ENCODE measurements around the gene ZNF727. TPM values are rescaled to one million over a fixed set of nuclear protein-coding genes. Genes with fewer than 3 reads are reported as not detected.
"Not testable (repeated sequence)": the region's sequence is repeated elsewhere in the genome, so short reads cannot be mapped to it uniquely, and the experiment has no call there.

Gene ZNF727
- total RNA-seq (1 to 10 TPM; 5.6 to 6.3 TPM), polyA plus RNA-seq (1 to 10 TPM in 1 of 2 donors, not detected in 1; 1.1 TPM)
- long read RNA-seq, donor 1, result 0 reads
- long read RNA-seq, donor 2, partial matches to known transcripts, result 0 of 2 reads
- long read RNA-seq, donor 2, other reads (novel, unspliced or antisense), result 2 of 2 reads

DNA sequence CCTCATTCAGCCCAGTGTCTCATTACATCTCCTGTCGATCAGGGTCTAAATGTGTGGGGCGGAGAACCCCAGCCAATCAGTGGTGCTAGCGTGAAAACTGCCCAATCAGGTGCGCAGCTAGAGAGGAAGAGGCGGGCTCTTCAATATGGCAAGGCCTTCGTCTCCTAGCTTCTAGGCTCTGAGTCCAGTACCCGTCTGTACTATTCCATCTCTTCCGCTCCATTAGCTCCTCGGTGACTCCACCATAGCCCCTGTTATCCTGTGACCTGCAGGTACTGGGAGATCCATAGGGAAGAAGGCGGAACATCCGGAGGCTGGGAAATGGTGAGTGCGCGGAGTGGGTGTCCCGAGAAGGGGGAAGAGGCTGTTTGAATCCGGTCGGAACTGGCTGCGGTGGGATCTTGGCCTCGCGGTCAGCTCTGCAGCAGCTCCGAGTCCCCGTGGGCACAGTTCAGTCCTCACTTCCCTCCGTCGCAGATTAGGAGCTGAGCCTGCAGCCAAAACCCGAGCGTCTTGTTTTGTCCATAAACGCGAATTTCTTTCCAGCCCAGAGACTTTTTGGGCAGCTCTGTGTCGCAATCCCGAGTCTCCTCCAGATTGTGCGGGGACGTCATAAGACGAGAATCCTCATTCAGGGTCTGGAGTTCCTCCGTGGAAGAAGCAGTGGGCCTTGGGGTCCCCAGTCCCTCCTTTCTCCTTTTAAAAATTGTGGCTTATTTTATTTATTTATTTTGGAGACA lies at the start of gene ZNF727:
Gene ZNF727 (plus strand): TSS at position 134 of the 740 bp plus-strand sequence. CDS start 188 bp downstream, at position 322.
- Histone ChIP-seq H3K4me1 (ENCODE audit: control insufficient read depth in 1 of 2, insufficient read depth in 2 of 2, low read length in 2 of 2) (no peaks in the 10 kb centered on the region), H3K27ac (ENCODE audit: low read depth in 1 of 2, low read length in 2 of 2) (peak within 1 kb of the TSS; percentile 3 to 70), H3K27me3 (ENCODE audit: control insufficient read depth in 1 of 2, insufficient read depth in 2 of 2, low read length in 1 of 2) (no peaks in the 10 kb centered on the region), H3K36me3 (ENCODE audit: control insufficient read depth in 1 of 2, insufficient read depth in 2 of 2, low read length in 1 of 2) (no peaks in the 10 kb centered on the region), H3K4me3 (ENCODE audit: low read length in 2 of 2) (peak within 1 kb of the TSS; percentile 48 to 93), H3K9me3 (ENCODE audit: control insufficient read depth, low read length) (no peaks in the 10 kb centered on the region)
- intact Hi-C loops (cut with DNase I), result no loop called here
- DNase-seq, result peak; percentile 81 to 87
- WGBS, 2 donors, result 1 to 6% methylated on average over 33 of the region's 33 CpGs
- ATAC-seq (ENCODE audit: low FRiP score), result peak; percentile 94

DNA sequence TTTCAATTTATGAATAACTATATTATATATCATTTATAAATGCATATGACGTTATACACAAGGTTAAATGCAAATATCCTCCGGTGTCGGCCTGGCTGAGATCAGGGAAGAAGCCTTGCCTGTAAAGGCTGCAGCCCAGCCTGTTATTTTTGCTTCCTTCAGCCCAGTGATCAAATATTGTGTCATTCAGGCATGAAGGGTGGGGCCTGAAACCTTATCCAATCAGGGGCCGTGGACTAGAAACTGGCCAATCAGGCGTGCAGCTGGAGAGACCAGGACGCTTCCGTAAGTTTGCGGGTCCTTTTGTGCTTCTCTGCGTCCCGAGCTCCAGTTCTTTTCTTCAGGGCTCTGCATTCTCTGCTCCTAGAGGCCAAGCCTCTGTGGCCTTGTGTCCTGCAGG lies 46.7 kb upstream of the ZNF727 start, which contains the start of gene ZNF722:
Gene ZNF722 (plus strand): TSS at position 301 of the 400 bp plus-strand sequence. CDS start 113 bp downstream, outside the sequence.
- DNase-seq (no peak), ATAC-seq (ENCODE audit: low FRiP score) (no peak)
- H3K36me3 ChIP-seq (ENCODE audit: control insufficient read depth in 1 of 2, insufficient read depth in 2 of 2, low read length in 1 of 2), result no peaks in the 10 kb centered on the region
- intact Hi-C loops (cut with DNase I), result no loop called here
- no peak within 1 kb of the TSS for H3K4me3 ChIP-seq (ENCODE audit: low read length in 2 of 2)
- WGBS, 2 donors, result 88 to 91% methylated on average over 10 of the region's 10 CpGs
- H3K4me1 ChIP-seq (ENCODE audit: control insufficient read depth in 1 of 2, insufficient read depth in 2 of 2, low read length in 2 of 2), result no peaks in the 10 kb centered on the region
- H3K27ac ChIP-seq (ENCODE audit: low read depth in 1 of 2, low read length in 2 of 2), result no peak within 1 kb of the TSS
- H3K27me3 ChIP-seq (ENCODE audit: control insufficient read depth in 1 of 2, insufficient read depth in 2 of 2, low read length in 1 of 2), result no peaks in the 10 kb centered on the region
- H3K9me3 ChIP-seq (ENCODE audit: control insufficient read depth, low read length), result peaks cover 4% of the 10 kb centered on the region

DNA sequence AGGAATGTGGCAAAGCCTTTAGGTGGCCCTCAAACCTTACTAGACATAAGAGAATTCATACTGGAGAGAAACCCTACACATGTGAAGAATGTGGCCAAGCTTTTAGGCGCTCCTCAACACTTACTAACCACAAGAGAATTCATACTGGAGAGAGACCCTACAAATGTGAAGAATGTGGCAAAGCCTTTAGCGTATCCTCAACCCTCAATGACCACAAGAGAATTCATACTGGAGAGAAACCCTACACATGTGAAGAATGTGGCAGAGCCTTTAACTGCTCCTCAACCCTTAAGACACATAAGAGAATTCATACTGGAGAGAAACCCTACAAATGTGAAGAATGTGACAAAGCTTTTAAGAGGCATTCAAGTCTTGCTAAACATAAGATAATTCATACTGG lies 29.7 kb upstream of the ZNF727 start:
- H3K36me3 ChIP-seq (ENCODE audit: control insufficient read depth in 1 of 2, insufficient read depth in 2 of 2, low read length in 1 of 2); H3K9me3 ChIP-seq (ENCODE audit: control insufficient read depth, low read length); H3K4me3 ChIP-seq (ENCODE audit: low read length in 2 of 2); H3K27ac ChIP-seq (ENCODE audit: low read depth in 1 of 2, low read length in 2 of 2); intact Hi-C loops (cut with DNase I); H3K4me1 ChIP-seq (ENCODE audit: control insufficient read depth in 1 of 2, insufficient read depth in 2 of 2, low read length in 2 of 2); DNase-seq; ATAC-seq (ENCODE audit: low FRiP score); H3K27me3 ChIP-seq (ENCODE audit: control insufficient read depth in 1 of 2, insufficient read depth in 2 of 2, low read length in 1 of 2): not testable (repeated sequence)
- WGBS, 2 donors, result 66 to 74% methylated on average over 2 of the region's 2 CpGs

DNA sequence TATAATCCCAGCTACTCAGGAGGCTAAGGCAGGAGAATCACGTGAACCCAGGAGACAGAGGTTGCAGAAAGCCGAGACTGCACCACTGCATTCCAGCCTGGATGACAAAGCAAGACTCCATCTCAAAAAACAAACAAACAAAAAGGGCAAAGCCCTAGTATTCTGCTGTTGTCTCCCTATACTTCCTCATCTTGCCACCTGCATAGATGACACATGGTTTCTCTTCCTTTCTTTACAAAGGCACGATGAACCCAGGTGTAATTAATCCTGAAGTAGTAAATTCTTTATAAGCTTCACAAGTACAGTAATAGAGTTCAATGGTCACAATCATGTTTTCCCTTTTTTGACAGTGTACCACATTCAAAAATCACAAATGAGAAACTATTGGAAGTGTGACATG lies 9.8 kb upstream of the ZNF727 start:
- Histone ChIP-seq H3K36me3 (ENCODE audit: control insufficient read depth in 1 of 2, insufficient read depth in 2 of 2, low read length in 1 of 2) (no peaks in the 10 kb centered on the region), H3K4me3 (ENCODE audit: low read length in 2 of 2) (no peak overlapping the region), H3K4me1 (ENCODE audit: control insufficient read depth in 1 of 2, insufficient read depth in 2 of 2, low read length in 2 of 2) (no peaks in the 10 kb centered on the region), H3K27me3 (ENCODE audit: control insufficient read depth in 1 of 2, insufficient read depth in 2 of 2, low read length in 1 of 2) (peaks cover 0 to 2% of the 10 kb centered on the region in 2 donors), H3K9me3 (ENCODE audit: control insufficient read depth, low read length) (peaks cover 27% of the 10 kb centered on the region), H3K27ac (ENCODE audit: low read depth in 1 of 2, low read length in 2 of 2) (no peak overlapping the region)
- WGBS, 2 donors, result 74 to 83% methylated on average over 3 of the region's 3 CpGs
- intact Hi-C loops (cut with DNase I), result no loop called here
- DNase-seq (no peak), ATAC-seq (ENCODE audit: low FRiP score) (no peak)

DNA sequence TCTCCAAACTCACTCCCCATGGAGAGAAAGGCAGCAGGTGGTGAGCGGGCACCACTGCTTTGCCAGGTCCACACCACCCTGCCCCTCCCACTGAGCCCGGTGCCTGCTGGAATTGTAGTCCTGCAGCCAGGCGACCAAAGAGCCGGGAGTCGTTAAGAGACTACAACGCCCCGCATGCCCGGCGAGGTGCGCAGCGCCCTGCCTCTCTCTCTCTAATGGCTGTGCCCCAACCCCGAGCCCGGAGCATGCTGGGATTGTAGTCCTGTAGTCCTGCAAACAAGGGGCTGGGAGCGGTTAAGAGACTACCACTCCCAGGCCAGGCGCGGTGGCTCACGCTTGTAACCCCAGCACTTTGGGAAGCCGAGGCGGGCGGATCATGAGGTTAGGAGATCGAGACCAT lies 8.1 kb upstream of the ZNF727 start:
- 10 to 19% methylated on average over 21 of the region's 21 CpGs for WGBS, 2 donors
- Histone ChIP-seq H3K27me3 (ENCODE audit: control insufficient read depth in 1 of 2, insufficient read depth in 2 of 2, low read length in 1 of 2) (peaks cover 0 to 2% of the 10 kb centered on the region in 2 donors), H3K36me3 (ENCODE audit: control insufficient read depth in 1 of 2, insufficient read depth in 2 of 2, low read length in 1 of 2) (no peaks in the 10 kb centered on the region), H3K4me1 (ENCODE audit: control insufficient read depth in 1 of 2, insufficient read depth in 2 of 2, low read length in 2 of 2) (no peaks in the 10 kb centered on the region), H3K9me3 (ENCODE audit: control insufficient read depth, low read length) (peaks cover 25% of the 10 kb centered on the region), H3K4me3 (ENCODE audit: low read length in 2 of 2) (no peak overlapping the region), H3K27ac (ENCODE audit: low read depth in 1 of 2, low read length in 2 of 2) (no peak overlapping the region)
- DNase-seq, result no peak
- intact Hi-C loops (cut with DNase I), result no loop called here
- peak; percentile 36 for ATAC-seq (ENCODE audit: low FRiP score)

DNA sequence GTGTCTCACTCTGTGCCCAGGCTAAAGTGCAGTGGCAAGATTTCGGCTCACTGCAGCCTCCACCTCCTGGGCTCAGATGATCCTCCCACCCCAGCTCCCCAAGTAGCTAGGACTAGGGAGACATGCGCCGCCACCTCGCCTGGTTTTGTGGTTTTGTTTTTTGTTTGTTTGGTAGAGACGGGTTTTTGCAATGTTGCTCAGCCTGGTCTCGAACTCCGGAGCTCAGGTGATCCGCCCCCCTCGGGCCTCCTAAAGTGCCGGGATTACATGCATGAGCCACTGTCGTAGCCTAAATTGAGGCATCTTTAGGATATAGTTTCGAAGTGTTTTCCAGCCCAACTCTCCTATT lies 781 bp downstream of the ZNF727 start:
- no peaks in the 10 kb centered on the region for H3K27me3 ChIP-seq (ENCODE audit: control insufficient read depth in 1 of 2, insufficient read depth in 2 of 2, low read length in 1 of 2)
- ATAC-seq (ENCODE audit: low FRiP score), result no peak
- H3K27ac ChIP-seq (ENCODE audit: low read depth in 1 of 2, low read length in 2 of 2), result no peak overlapping the region
- H3K9me3 ChIP-seq (ENCODE audit: control insufficient read depth, low read length), result no peaks in the 10 kb centered on the region
- DNase-seq, result no peak
- no peaks in the 10 kb centered on the region for H3K4me1 ChIP-seq (ENCODE audit: control insufficient read depth in 1 of 2, insufficient read depth in 2 of 2, low read length in 2 of 2)
- peak overlapping the region; percentile 48 to 93 for H3K4me3 ChIP-seq (ENCODE audit: low read length in 2 of 2)
- no peaks in the 10 kb centered on the region for H3K36me3 ChIP-seq (ENCODE audit: control insufficient read depth in 1 of 2, insufficient read depth in 2 of 2, low read length in 1 of 2)
- intact Hi-C loops (cut with DNase I), result no loop called here
- 9 to 23% methylated on average over 12 of the region's 12 CpGs for WGBS, 2 donors

DNA sequence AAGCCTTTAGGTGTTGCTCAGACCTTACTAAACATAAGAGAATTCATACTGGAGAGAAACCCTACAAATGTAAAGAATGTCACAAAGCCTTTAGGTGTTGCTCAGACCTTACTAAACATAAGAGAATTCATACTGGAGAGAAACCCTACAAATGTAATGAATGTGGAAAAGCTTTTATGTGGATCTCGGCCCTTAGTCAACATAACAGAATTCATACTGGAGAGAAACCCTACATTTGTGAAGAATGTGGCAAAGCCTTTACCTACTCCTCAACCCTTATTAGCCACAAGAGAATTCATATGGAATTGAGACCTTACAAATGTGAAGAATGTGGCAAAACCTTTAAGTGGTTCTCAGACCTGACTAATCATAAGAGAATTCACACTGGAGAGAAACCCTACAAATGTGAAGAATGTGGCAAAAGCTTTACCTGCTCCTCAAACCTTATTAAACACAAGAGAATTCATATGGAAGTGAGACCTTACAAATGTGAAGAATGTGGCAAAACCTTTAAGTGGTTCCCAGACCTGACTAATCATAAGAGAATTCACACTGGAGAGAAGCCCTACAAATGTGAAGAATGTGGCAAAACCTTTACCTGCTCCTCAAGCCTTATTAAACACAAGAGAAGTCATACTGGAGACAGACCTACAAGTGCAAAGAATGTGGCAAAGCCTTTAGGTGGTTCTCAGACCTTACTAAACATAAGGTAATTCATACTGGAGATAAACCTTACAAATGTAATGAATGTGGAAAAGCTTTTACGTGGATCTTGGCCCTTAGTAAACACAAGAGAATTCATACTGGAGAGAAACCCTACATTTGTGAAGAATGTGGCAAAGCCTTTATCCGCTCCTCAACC lies 32.8 kb downstream of the ZNF727 start:
- H3K27ac ChIP-seq (ENCODE audit: low read depth in 1 of 2, low read length in 2 of 2); H3K27me3 ChIP-seq (ENCODE audit: control insufficient read depth in 1 of 2, insufficient read depth in 2 of 2, low read length in 1 of 2); DNase-seq; ATAC-seq (ENCODE audit: low FRiP score); H3K4me3 ChIP-seq (ENCODE audit: low read length in 2 of 2); intact Hi-C loops (cut with DNase I); H3K4me1 ChIP-seq (ENCODE audit: control insufficient read depth in 1 of 2, insufficient read depth in 2 of 2, low read length in 2 of 2): not testable (repeated sequence)
- WGBS, 2 donors, result 77 to 83% methylated on average over 3 of the region's 3 CpGs
- Histone ChIP-seq H3K9me3 (ENCODE audit: control insufficient read depth, low read length) (peaks cover 22% of the 10 kb centered on the region), H3K36me3 (ENCODE audit: control insufficient read depth in 1 of 2, insufficient read depth in 2 of 2, low read length in 1 of 2) (peaks cover 4 to 10% of the 10 kb centered on the region in 2 donors)

DNA sequence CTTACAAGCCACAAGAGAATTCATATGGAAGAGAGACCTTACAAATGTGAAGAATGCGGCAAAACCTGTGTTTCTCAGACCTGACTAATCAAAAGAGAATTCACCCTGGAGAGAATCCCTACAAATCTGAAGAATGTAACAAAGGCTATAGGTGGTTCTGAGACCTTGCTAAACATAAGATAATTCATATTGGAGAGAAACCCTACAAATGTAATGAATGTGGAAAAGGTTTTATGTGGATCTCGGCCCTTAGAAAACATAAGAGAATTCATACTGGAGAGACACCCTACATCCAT lies 33.4 kb downstream of the ZNF727 start:
- 90 to 95% methylated on average over 2 of the region's 2 CpGs for WGBS, 2 donors
- Histone ChIP-seq H3K36me3 (ENCODE audit: control insufficient read depth in 1 of 2, insufficient read depth in 2 of 2, low read length in 1 of 2) (peaks cover 4 to 10% of the 10 kb centered on the region in 2 donors), H3K27me3 (ENCODE audit: control insufficient read depth in 1 of 2, insufficient read depth in 2 of 2, low read length in 1 of 2) (no peaks in the 10 kb centered on the region), H3K4me3 (ENCODE audit: low read length in 2 of 2) (no peak overlapping the region), H3K27ac (ENCODE audit: low read depth in 1 of 2, low read length in 2 of 2) (no peak overlapping the region), H3K4me1 (ENCODE audit: control insufficient read depth in 1 of 2, insufficient read depth in 2 of 2, low read length in 2 of 2) (no peaks in the 10 kb centered on the region), H3K9me3 (ENCODE audit: control insufficient read depth, low read length) (peaks cover 24% of the 10 kb centered on the region)
- DNase-seq, result no peak
- no peak for ATAC-seq (ENCODE audit: low FRiP score)
- intact Hi-C loops (cut with DNase I), result no loop called here

Data from aorta (tissue), 5 donors.